Central memory CD4-positive, alpha-beta T cell (primary cell): ENCODE measurements around the gene TACC2.
"Not testable (repeated sequence)": the region's sequence is repeated elsewhere in the genome, so short reads cannot be mapped to it uniquely, and the experiment has no call there.

Source experiments
- DNase-seq: peaks from one replicate; pipeline ENCODE4 v3.0.0; 2022

The TACC2 gene

GRCh38 chr10:122198631-122199030 lies 209.7 kb downstream of the TACC2 start:
- DNase-seq, result no peak

DNA sequence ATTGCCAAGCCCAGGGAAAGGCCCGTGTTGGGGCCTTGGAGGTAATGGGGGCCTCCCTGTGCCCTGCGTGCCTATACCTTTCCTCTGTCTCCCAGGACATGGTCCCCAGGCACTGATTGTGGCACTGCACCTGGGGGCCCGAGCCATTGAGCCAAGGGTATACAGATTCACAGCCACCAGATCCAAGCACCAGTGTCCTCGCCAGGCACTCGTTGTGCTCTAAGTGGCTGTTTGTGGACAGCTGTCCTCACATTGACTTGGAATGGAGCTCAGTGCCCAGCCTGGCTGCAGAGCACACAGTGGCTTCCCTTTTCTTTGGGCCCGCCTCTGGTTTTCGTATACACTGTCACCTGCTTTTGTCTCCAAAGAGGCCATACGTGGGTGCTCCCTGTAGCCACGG lies 210.1 kb downstream of the TACC2 start:
- no peak for DNase-seq

DNA sequence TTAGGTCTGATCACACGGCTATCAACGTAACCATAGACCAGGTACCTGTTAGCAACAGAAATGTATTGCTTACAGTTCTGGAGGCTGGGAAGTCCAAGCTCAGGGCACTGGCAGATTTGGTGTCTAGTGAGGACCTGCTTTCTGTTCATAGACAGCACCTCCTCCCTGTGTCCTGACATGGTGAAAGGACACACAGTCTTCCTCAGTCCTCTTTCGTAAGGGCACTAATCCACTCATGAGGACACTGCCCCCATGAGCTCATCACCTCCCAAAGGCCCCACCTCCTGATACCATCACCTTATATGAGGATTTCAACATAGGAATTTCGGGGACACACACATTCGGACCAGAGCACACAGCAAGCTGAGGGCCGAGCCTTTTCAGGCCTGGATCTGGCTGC lies 210.7 kb downstream of the TACC2 start:
- no peak for DNase-seq

- no peak for DNase-seq
Observed at GRCh38 chr10:122201401-122201800, 212.4 kb downstream of the TACC2 start.

- DNase-seq, result not testable (repeated sequence)
Observed at GRCh38 chr10:122203180-122203579, 214.2 kb downstream of the TACC2 start.

DNA sequence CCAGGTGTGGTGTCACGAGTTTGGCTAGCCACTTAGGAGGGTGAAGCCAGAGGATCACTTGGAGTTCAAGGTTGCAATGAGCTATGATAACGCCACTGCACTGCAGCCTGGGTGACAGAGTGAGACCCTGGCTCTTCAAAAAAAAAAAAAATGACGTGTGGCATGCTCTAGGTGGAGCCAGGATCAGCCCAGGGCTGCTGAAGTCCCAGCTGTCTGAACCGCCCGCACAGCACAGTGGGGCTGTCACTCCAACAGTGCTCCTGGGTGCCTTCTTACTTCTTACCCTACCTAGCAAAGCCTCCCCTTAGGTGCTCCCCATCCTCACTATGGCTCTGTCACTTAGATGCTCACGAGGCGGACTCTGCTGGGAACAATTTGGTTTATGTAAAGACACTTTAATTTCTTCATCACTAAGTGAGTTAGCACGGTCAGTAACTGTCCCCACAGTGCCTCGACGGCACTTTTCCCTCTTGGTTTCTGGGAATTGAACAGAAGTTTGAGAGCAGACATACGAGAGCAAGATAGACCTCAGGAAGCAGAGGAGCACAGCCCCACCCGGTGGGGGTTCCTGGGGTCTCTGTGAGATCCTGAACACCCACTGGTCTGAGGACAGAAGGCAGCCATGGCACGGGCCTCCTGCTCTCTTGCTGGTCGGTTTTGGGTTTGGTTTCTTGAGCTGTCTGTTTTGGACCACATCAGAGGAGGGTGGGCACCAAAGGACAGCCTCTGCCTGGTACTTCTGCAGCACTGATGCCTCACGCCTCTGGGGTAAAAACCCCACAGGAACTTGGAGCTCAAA lies 215.9 kb downstream of the TACC2 start:
- DNase-seq, result no peak

GRCh38 chr10:122206471-122207065 lies 217.6 kb downstream of the TACC2 start:
- DNase-seq, result no peak

- no peak for DNase-seq
Observed at GRCh38 chr10:122207163-122207562, 218.2 kb downstream of the TACC2 start.

DNA sequence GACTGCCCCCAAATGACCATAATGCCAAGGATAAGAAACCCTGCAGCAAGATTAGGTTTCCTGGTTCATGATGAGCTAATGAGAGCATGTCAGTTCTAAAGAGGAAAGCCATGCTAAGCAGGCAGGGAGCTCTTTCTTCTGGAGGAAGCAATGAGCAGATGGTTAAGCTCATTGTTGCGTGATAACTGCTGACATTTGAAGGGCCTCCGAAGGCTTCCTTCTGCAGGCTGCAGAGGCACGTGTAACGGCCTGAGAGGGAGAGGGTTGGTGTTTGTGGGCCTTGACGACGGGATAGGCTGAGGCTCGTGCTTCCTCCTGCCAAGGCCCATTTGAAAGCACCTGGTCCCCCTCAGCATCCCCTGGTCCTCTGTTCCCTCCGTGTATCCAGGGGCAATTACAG lies 218.6 kb downstream of the TACC2 start:
- no peak for DNase-seq

- DNase-seq, result no peak
Observed at GRCh38 chr10:122208571-122209430, 219.8 kb downstream of the TACC2 start.

DNA sequence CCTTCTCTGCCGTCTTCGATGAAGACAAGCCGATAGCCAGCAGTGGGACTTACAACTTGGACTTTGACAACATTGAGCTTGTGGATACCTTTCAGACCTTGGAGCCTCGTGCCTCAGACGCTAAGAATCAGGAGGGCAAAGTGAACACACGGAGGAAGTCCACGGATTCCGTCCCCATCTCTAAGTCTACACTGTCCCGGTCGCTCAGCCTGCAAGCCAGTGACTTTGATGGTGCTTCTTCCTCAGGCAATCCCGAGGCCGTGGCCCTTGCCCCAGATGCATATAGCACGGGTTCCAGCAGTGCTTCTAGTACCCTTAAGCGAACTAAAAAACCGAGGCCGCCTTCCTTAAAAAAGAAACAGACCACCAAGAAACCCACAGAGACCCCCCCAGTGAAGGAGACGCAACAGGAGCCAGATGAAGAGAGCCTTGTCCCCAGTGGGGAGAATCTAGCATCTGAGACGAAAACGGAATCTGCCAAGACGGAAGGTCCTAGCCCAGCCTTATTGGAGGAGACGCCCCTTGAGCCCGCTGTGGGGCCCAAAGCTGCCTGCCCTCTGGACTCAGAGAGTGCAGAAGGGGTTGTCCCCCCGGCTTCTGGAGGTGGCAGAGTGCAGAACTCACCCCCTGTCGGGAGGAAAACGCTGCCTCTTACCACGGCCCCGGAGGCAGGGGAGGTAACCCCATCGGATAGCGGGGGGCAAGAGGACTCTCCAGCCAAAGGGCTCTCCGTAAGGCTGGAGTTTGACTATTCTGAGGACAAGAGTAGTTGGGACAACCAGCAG lies 221.7 kb downstream of the TACC2 start:
- DNase-seq, result no peak

GRCh38 chr10:122213364-122213763 lies 224.4 kb downstream of the TACC2 start:
- no peak for DNase-seq

DNA sequence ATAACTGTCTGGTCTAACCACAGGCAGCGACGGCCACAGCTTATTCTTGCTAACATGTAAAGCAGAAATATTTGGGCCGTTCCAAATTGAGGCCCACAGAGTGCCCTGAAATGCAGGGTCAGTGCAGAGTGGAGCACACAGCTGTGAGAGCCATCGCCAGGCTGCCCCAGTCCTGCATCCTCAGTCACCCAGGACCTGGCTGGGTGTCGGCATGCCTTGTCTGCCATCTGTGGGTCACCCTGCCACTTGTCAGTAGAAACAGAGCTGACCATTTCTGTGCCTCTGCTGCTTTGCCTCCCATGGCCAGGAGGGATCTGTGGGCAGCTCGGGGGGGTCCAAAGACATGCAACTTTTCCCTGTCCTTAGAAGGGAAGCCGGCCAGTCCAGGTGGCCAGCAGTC lies 224.8 kb downstream of the TACC2 start:
- no peak for DNase-seq

GRCh38 chr10:122216047-122216446 lies 227.1 kb downstream of the TACC2 start:
- no peak for DNase-seq

- DNase-seq, result no peak
Observed at GRCh38 chr10:122219340-122219739, 230.4 kb downstream of the TACC2 start.

DNA sequence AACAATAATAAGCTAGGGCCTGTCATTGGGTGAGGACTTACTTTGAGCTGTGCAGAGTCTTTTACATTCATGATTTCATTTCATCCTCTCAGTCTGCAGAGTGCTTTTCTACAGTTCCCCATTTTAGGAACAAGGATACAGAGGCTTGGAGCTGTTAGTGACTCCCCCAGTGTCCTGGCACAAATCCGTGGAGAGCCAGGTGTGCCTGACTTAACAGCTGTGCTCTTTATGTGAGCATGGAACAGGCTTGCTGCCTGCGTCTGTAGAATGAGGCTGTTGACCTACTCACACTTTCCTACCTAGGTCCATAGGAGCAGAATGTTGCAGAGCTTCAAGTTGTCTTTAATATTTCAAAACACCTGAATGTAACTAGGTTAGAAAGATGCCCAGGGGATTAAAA lies 231.8 kb downstream of the TACC2 start:
- no peak for DNase-seq

DNA sequence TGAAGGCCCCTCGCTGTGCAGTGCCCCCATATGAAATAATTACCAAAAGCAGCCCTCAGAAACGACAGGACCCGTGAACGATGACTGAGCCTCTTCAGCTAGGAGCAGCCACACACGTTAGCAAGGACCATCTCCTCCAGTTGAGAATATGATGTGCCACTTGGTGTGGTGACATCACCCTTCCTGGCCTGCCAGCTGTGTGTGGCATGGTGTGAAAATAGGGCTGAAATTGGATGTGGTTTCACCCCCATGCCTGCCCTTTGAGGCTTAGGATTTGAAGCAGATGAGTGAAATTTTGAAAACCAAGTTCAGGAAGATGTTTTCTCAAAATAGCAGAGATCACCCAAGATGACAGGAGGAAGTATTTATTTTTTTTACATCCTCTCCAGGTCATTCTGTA lies 233.0 kb downstream of the TACC2 start:
- DNase-seq, result no peak

DNA sequence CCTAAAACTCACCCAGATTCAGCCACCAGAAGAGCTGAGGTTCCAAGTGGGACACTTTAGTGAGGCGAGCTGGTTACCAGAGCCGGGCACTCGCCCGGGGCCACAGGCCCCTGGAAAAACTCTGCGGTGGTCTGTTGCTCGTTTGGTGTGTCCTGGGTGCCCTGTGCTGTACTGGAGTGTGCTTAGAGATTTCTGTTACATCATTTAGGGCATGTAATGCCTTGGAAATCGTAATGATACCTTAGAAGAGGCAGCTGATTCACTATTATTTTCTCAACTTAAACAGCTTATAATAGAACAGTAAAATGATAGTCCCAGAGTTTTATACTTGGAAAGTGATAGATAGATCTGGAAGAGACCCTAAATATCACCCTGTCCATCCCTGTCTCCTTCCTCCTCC lies 233.7 kb downstream of the TACC2 start:
- no peak for DNase-seq

GRCh38 chr10:122224159-122224558 lies 235.2 kb downstream of the TACC2 start:
- no peak for DNase-seq

DNA sequence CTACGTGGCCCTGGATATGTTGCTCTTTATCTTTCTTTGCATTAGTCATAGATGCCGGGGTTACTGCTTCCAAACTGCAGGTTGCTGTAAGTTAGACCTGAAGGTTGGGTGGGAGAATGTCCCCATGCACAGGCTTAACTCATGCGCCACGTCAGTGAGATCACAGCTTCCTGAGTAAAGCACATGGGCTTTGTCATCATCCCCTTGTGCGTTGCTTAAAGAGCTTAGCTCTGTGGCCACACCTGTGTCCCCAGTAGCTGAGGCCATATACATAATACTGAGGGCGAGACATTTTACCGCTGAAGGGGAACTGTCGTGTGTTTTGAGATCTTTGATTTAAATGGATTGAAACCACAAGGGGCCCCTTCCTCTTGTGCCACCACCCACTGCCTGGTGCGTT lies 236.4 kb downstream of the TACC2 start:
- DNase-seq, result no peak

DNA sequence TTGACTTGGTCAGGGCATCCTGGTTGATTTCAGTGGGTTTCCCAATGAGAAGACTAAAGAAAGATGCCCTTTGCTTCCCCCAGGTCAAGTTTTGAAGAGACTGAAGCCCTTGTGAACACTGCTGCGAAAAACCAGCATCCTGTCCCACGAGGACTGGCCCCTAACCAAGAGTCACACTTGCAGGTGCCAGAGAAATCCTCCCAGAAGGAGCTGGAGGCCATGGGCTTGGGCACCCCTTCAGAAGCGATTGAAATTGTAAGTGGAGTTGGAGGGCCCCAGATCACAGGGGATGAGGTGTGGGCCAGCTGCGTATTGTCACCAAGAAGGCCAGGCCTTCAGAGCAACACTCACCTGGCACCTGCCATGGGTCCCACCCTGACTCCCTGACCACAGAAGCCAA lies 238.8 kb downstream of the TACC2 start:
- no peak for DNase-seq

DNA sequence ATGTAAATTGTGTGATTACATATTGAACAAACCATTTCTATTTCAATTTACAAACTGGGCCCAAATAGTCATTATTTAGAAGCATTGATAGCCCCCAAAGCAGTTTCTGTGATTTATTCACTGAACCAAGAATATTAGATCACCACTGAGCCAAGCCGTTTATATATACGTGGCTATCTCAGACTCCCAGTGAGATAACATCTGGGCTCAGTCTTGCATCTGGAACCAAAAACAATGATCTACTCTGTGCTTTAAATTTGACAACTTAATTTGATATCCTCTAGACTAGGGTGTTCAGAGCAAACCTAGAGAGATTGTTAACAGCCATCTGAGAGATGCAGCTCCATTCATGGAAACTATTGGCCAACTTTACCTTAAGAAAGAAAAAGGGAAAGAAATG lies 240.7 kb downstream of the TACC2 start:
- no peak for DNase-seq

DNA sequence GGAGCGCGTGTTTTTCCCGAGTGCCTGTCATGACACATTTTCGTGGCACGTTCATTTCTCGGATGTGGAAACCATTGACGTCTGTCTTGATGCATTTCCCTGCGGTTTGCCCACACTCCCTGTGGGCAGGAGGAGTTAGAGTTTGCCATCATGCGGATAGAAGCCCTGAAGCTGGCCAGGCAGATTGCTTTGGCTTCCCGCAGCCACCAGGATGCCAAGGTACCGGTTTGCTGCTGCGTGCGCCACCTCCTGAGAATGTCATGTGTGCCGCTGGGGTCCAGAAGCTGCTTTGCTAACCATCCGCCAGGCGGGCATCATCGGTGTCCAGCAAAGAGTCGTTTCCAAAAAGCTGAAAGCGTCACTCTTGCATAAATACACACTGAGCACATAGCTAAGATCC lies 241.3 kb downstream of the TACC2 start:
- no peak for DNase-seq
